ENCODE results near the gene COPB2. TPM values are rescaled to one million over a fixed set of nuclear protein-coding genes. Genes with fewer than 3 reads are reported as not detected.

Gene COPB2
- polyA plus RNA-seq, 1 of the 3 experiments (the other 2 are of a cell fraction) = 69.7 TPM

DNA sequence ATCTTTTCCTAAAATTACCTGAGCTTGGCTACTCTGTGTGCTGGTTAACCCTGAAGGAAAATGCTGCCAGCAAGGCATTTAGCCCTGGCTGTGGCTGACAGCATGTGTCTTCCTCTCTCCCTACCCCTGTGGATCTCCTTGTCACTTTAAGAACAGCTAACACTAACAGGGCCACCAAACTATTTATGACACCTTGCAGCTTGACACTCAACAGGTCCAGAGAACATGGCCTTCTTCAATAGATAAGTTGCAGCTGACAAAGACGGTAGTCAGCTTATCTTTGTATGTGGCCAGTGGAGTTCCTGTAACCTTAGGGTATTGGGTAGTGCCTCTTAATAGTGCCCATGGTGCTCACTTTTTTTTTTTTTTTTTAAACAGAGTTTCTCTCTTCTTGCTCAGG is 32.0 kb upstream of the COPB2 start:
- Histone ChIP-seq H3K27ac (ENCODE audit: low read depth in 2 of 2, low read length in 1 of 2) (no peak overlapping the region), H3K27me3 (ENCODE audit: insufficient read depth) (no peaks in the 10 kb centered on the region), H3K36me3 (replicated peaks in 1 of 2; ENCODE audit: control insufficient read depth in 1 of 2, insufficient read depth in 2 of 2, low read length in 1 of 2) (peaks cover 0 to 10% of the 10 kb centered on the region in 2 experiments), H3K4me3 (ENCODE audit: low read depth in 2 of 2, low read length in 1 of 2) (no peak overlapping the region), H3K9ac (no peak overlapping the region), H3F3A (replicated peaks; ENCODE audit: insufficient read depth) (no peaks in the 10 kb centered on the region), H3K4me1 (ENCODE audit: control insufficient read depth in 1 of 2, insufficient read depth in 2 of 2, low read depth in 1 of 2, low read length in 1 of 2) (no peaks in the 10 kb centered on the region), H3K4me2 (no peak overlapping the region), H3K79me2 (ENCODE audit: insufficient read depth) (no peaks in the 10 kb centered on the region), H2AFZ (ENCODE audit: low read depth) (no peak overlapping the region), H4K20me1 (ENCODE audit: insufficient read depth) (no peaks in the 10 kb centered on the region), H3K9me3 (no peaks in the 10 kb centered on the region), H3K9me2 (no peaks in the 10 kb centered on the region)
- 100% methylated on average over 1 of the region's 1 CpG for WGBS (ENCODE audit: low lambda C conversion rate)
- ChIA-PET CTCF (interaction anchor here (1.2 to 5.5 kb wide), 3 partner anchors 141 to 516 kb away, joined by 3 to 32 read pairs (median 8); no protein-coding TSS in a partner anchor), POLR2A (interaction anchor here (0.6 kb wide), 1 partner anchor 132 kb away, joined by 3 read pairs; no protein-coding TSS in a partner anchor)
- no peak for TF ChIP-seq GATA2 (CRISPR knock-in tag; IDR thresholded peaks at IDR 0.05)
- TF ChIP-seq SMC3 (IDR thresholded peaks at IDR 0.05; ENCODE audit: low read depth, low read length) = no peak
- TF ChIP-seq EZH2phosphoT487 (IDR thresholded peaks at IDR 0.05; ENCODE audit: borderline replicate concordance, low read depth) = no peak
- TF ChIP-seq RFX5 (IDR thresholded peaks at IDR 0.05; ENCODE audit: low read length) = no peak
- no peak for TF ChIP-seq TAF1 (IDR thresholded peaks at IDR 0.05; ENCODE audit: borderline replicate concordance, low read depth, low read length)
- TF ChIP-seq TEAD4 (IDR thresholded peaks at IDR 0.05; ENCODE audit: borderline replicate concordance, insufficient read depth) = no peak
- DNase-seq = no peak

GRCh38 chr3:139421040-139421439 is 31.6 kb upstream of the COPB2 start:
- Histone ChIP-seq H3K27me3 (ENCODE audit: insufficient read depth) (no peaks in the 10 kb centered on the region), H3K9me2 (no peaks in the 10 kb centered on the region), H3K4me3 (ENCODE audit: low read depth in 2 of 2, low read length in 1 of 2) (no peak overlapping the region), H3K4me1 (ENCODE audit: control insufficient read depth in 1 of 2, insufficient read depth in 2 of 2, low read depth in 1 of 2, low read length in 1 of 2) (no peaks in the 10 kb centered on the region), H4K20me1 (ENCODE audit: insufficient read depth) (no peaks in the 10 kb centered on the region), H3K9ac (no peak overlapping the region), H3K79me2 (ENCODE audit: insufficient read depth) (no peaks in the 10 kb centered on the region), H3K9me3 (no peaks in the 10 kb centered on the region; the same call in 1 of the 2 replicates), H2AFZ (ENCODE audit: low read depth) (no peak overlapping the region), H3K36me3 (replicated peaks in 1 of 2; ENCODE audit: control insufficient read depth in 1 of 2, insufficient read depth in 2 of 2, low read length in 1 of 2) (peaks cover 0 to 8% of the 10 kb centered on the region in 2 experiments), H3K4me2 (no peak overlapping the region), H3K27ac (ENCODE audit: low read depth in 2 of 2, low read length in 1 of 2) (no peak overlapping the region), H3F3A (replicated peaks; ENCODE audit: insufficient read depth) (no peaks in the 10 kb centered on the region)
- ChIA-PET CTCF (interaction anchor here (1.2 to 5.5 kb wide), 3 partner anchors 141 to 517 kb away, joined by 3 to 32 read pairs (median 8); no protein-coding TSS in a partner anchor), POLR2A (interaction anchor here (0.6 kb wide), 1 partner anchor 133 kb away, joined by 3 read pairs; no protein-coding TSS in a partner anchor)
- 62% methylated on average over 1 of the region's 1 CpG for WGBS (ENCODE audit: low lambda C conversion rate)
- no peak for DNase-seq
- TF ChIP-seq, protein P1, sequence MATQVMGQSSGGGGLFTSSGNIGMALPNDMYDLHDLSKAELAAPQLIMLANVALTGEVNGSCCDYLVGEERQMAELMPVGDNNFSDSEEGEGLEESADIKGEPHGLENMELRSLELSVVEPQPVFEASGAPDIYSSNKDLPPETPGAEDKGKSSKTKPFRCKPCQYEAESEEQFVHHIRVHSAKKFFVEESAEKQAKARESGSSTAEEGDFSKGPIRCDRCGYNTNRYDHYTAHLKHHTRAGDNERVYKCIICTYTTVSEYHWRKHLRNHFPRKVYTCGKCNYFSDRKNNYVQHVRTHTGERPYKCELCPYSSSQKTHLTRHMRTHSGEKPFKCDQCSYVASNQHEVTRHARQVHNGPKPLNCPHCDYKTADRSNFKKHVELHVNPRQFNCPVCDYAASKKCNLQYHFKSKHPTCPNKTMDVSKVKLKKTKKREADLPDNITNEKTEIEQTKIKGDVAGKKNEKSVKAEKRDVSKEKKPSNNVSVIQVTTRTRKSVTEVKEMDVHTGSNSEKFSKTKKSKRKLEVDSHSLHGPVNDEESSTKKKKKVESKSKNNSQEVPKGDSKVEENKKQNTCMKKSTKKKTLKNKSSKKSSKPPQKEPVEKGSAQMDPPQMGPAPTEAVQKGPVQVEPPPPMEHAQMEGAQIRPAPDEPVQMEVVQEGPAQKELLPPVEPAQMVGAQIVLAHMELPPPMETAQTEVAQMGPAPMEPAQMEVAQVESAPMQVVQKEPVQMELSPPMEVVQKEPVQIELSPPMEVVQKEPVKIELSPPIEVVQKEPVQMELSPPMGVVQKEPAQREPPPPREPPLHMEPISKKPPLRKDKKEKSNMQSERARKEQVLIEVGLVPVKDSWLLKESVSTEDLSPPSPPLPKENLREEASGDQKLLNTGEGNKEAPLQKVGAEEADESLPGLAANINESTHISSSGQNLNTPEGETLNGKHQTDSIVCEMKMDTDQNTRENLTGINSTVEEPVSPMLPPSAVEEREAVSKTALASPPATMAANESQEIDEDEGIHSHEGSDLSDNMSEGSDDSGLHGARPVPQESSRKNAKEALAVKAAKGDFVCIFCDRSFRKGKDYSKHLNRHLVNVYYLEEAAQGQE (IDR thresholded peaks at IDR 0.05; ENCODE audit: low read depth, low read length) = no peak
- TF ChIP-seq TAF1 (IDR thresholded peaks at IDR 0.05; ENCODE audit: borderline replicate concordance, low read depth, low read length) (no peak), JUND (IDR thresholded peaks at IDR 0.05) (no peak), GATA2 (CRISPR knock-in tag; IDR thresholded peaks at IDR 0.05) (no peak), SMC3 (IDR thresholded peaks at IDR 0.05; ENCODE audit: low read depth, low read length) (no peak), FOXM1 (IDR thresholded peaks at IDR 0.05; ENCODE audit: low read depth) (no peak), TCF12 (IDR thresholded peaks at IDR 0.05) (no peak), PBX3 (IDR thresholded peaks at IDR 0.05) (no peak), FOXJ3 (CRISPR knock-in tag; IDR thresholded peaks at IDR 0.05) (no peak), MEF2A (IDR thresholded peaks at IDR 0.05; ENCODE audit: borderline replicate concordance, low read depth) (no peak), USF1 (IDR thresholded peaks at IDR 0.05; ENCODE audit: borderline replicate concordance, low read depth) (no peak), EZH2phosphoT487 (IDR thresholded peaks at IDR 0.05; ENCODE audit: borderline replicate concordance, low read depth) (no peak), ELF1 (IDR thresholded peaks at IDR 0.05) (no peak), RFX5 (IDR thresholded peaks at IDR 0.05; ENCODE audit: low read length) (no peak)
- TF ChIP-seq, protein P2, sequence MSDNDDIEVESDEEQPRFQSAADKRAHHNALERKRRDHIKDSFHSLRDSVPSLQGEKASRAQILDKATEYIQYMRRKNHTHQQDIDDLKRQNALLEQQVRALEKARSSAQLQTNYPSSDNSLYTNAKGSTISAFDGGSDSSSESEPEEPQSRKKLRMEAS (IDR thresholded peaks at IDR 0.05; ENCODE audit: low read depth) = no peak
- TF ChIP-seq, protein P3, sequence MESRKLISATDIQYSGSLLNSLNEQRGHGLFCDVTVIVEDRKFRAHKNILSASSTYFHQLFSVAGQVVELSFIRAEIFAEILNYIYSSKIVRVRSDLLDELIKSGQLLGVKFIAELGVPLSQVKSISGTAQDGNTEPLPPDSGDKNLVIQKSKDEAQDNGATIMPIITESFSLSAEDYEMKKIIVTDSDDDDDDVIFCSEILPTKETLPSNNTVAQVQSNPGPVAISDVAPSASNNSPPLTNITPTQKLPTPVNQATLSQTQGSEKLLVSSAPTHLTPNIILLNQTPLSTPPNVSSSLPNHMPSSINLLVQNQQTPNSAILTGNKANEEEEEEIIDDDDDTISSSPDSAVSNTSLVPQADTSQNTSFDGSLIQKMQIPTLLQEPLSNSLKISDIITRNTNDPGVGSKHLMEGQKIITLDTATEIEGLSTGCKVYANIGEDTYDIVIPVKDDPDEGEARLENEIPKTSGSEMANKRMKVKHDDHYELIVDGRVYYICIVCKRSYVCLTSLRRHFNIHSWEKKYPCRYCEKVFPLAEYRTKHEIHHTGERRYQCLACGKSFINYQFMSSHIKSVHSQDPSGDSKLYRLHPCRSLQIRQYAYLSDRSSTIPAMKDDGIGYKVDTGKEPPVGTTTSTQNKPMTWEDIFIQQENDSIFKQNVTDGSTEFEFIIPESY (IDR thresholded peaks at IDR 0.05; ENCODE audit: borderline replicate concordance, low read depth) = no peak
- TF ChIP-seq, protein P4, sequence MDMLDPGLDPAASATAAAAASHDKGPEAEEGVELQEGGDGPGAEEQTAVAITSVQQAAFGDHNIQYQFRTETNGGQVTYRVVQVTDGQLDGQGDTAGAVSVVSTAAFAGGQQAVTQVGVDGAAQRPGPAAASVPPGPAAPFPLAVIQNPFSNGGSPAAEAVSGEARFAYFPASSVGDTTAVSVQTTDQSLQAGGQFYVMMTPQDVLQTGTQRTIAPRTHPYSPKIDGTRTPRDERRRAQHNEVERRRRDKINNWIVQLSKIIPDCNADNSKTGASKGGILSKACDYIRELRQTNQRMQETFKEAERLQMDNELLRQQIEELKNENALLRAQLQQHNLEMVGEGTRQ (IDR thresholded peaks at IDR 0.05; ENCODE audit: borderline replicate concordance, low read depth, low read length) = no peak

All from SK-N-SH (cell line).